Measurements from ENCODE around the gene SOX15. TPM values are rescaled to one million over a fixed set of nuclear protein-coding genes. Genes with fewer than 3 reads are reported as not detected.
A peak's percentile ranks its signal among the peaks of the same experiment; 100 is the strongest.

The SOX15 gene
- total RNA-seq, 6 donors from 2014 or later, result 0.63 to 1.5 (median 0.71) TPM; not detected in 3

DNA sequence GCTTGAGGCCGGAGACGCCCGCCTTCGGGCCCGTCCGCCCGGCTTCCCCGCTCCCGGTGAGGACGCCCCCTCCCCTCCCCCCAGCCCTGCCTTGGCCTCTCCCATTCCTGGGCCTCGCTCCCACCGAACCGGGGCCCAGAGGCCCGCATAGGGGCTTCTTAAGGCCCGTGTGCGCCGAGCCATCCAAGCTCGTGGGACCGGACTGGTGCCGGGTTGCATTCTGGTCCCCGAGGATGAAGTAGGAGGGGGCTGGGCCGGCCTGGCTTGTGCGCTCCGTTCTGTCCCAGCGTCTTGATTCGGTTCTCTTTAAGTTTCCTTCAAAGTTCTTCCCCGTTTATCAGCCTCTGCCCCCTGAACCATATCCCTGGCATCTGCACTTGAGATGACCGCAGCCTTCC lies 27.7 kb downstream of the SOX15 start:
- H3K4me3 ChIP-seq, result peak overlapping the region; percentile 67 to 95 (median 72)
- ATAC-seq (ENCODE audit: low FRiP score in 2 of 2) (no peak), DNase-seq (no peak)
- peaks cover 52 to 67% (median 61%) of the 10 kb centered on the region in 4 donors for H3K4me1 ChIP-seq
- no peak for TF ChIP-seq CTCF (IDR thresholded peaks at IDR 0.05)
- TF ChIP-seq POLR2AphosphoS5 (IDR thresholded peaks at IDR 0.05), result no peak
- no peak for TF ChIP-seq EP300 (IDR thresholded peaks at IDR 0.05)
- TF ChIP-seq POLR2A (IDR thresholded peaks at IDR 0.05), result no peak
- no peaks in the 10 kb centered on the region for H3K27me3 ChIP-seq
- WGBS, 2 donors, result 1 to 2% methylated on average over 15 to 28 of the region's 28 CpGs
- peaks cover 17 to 43% (median 39%) of the 10 kb centered on the region in 4 donors for H3K36me3 ChIP-seq
- peak overlapping the region; percentile 95 to 97 (median 96) for H3K27ac ChIP-seq
- no peaks in the 10 kb centered on the region for H3K9me3 ChIP-seq

DNA sequence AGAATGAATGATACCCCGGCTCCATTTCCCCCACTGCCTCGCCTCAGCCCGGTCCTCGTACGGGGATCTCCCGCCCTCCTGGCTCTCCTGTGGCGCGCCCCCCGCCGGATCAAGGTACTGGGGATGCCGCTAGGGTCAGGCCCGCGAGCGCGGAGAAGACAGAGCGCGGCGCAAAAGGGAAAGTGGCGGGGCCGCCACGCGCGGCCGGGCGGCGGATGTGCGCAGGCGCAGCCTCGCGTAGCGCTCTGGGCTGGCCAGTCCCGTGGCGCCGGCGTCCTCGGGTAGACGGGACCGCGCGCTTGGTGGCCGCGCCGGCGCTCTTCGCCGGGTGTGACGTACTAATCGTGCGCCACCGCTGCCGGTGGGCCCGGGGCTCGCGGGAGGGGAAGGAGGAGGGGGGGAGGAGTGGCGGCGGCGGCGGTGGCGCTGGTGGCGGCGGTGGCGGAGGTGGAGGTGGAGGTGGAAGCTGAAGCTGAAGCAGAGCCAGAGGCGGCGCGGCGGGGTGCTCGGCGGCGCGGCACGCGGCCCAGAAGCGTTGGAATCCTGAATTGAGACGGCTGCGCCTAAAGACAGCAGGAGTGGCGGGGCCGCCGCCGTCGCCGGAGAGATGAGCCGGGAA lies 28.2 kb downstream of the SOX15 start, which contains the start of gene SENP3:
Gene SENP3, plus strand, starts transcription at position 331 of the 619 bp plus-strand sequence. CDS start 1,158 bp downstream, outside the sequence.
- peak; percentile 79 to 91 for ATAC-seq (ENCODE audit: low FRiP score in 2 of 2)
- Histone ChIP-seq H3K4me1 (peaks cover 57 to 72% (median 66%) of the 10 kb centered on the region in 4 donors), H3K9me3 (no peaks in the 10 kb centered on the region), H3K4me3 (peak within 1 kb of the TSS; percentile 67 to 95 (median 72)), H3K27ac (peak within 1 kb of the TSS; percentile 95 to 97 (median 96)), H3K36me3 (peaks cover 17 to 38% (median 34%) of the 10 kb centered on the region in 4 donors), H3K27me3 (no peaks in the 10 kb centered on the region)
- TF ChIP-seq EP300 (IDR thresholded peaks at IDR 0.05), result no peak
- peak; percentile 50 to 85 for TF ChIP-seq POLR2AphosphoS5 (IDR thresholded peaks at IDR 0.05)
- peak in 1 of 4 donors; percentile 79 for TF ChIP-seq POLR2A (IDR thresholded peaks at IDR 0.05)
- peak in 2 of 6 experiments; percentile 7 to 48 for TF ChIP-seq CTCF (IDR thresholded peaks at IDR 0.05)
- peak; percentile 93 to 98 for DNase-seq
- WGBS, 2 donors, result 0 to 1% methylated on average over 6 to 58 of the region's 82 CpGs

DNA sequence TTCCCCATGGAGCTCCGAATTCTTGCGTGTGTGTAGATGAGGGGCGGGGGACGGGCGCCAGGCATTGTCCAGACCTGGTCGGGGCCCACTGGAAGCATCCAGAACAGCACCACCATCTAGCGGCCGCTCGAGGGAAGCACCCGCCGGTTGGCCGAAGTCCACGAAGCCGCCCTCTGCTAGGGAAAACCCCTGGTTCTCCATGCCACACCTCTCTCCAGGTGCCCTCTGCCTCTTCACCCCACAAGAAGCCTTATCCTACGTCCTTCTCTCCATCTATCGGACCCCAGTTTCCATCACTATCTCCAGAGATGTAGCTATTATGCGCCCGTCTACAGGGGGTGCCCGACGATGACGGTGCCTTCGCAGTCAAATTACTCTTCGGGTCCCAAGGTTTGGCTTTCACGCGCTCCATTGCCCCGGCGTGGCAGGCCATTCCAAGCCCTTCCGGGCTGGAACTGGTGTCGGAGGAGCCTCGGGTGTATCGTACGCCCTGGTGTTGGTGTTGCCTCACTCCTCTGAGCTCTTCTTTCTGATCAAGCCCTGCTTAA lies 28.8 kb downstream of the SOX15 start:
- Histone ChIP-seq H3K27ac (peak overlapping the region; percentile 95 to 97 (median 96)), H3K9me3 (no peaks in the 10 kb centered on the region), H3K27me3 (no peaks in the 10 kb centered on the region), H3K4me1 (peaks cover 61 to 75% (median 68%) of the 10 kb centered on the region in 4 donors), H3K4me3 (peak overlapping the region; percentile 67 to 95 (median 72)), H3K36me3 (peaks cover 17 to 32% (median 28%) of the 10 kb centered on the region in 4 donors)
- WGBS, 2 donors, result 1% methylated on average over 31 to 32 of the region's 32 CpGs
- ATAC-seq (ENCODE audit: low FRiP score in 2 of 2), result peak; percentile 89
- DNase-seq, result peak; percentile 95 to 96
- TF ChIP-seq CTCF (IDR thresholded peaks at IDR 0.05) (peak; percentile 88 to 95 (median 92)), POLR2AphosphoS5 (IDR thresholded peaks at IDR 0.05) (no peak)

DNA sequence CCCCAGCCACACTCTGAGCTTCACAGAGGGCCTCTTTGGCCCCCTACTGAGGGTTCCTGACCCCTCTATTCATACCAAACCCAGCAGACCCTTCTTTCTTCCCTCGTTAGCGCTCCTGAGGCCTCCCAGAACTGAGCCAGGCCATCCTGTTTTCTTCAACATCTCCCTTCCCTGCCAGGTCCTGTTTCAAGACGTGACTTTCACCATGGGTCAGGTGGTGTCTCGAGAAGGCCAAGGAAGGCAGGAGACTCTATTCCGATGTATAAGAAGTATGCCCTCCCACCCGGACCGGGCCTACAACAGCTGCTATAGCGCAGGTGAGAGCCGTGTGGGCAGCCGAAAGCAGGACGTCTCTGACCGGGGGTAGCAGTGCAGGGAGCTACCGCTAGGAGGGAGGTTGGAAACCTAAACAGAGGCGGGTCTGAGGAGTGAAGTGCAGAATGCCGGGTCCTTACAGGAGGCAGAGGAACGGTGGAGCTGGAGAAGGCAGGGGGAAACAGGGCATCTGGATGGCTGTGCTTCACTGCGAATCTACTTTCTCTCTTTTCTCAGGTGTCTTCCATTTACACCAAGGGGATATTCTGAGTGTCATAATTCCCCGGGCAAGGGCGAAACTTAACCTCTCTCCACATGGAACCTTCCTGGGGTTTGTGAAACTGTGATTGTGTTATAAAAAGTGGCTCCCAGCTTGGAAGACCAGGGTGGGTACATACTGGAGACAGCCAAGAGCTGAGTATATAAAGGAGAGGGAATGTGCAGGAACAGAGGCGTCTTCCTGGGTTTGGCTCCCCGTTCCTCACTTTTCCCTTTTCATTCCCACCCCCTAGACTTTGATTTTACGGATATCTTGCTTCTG lies 29.5 kb downstream of the SOX15 start:
- peak in 1 of 2 donors; percentile 67 for DNase-seq
- 25 to 43% methylated on average over 22 of the region's 22 CpGs for WGBS, 2 donors
- H3K4me1 ChIP-seq, result peaks cover 61 to 75% (median 68%) of the 10 kb centered on the region in 4 donors
- peak overlapping the region; percentile 95 to 97 (median 96) for H3K27ac ChIP-seq
- peaks cover 11 to 25% (median 21%) of the 10 kb centered on the region in 4 donors for H3K36me3 ChIP-seq
- peak; percentile 60 to 67 for ATAC-seq (ENCODE audit: low FRiP score in 2 of 2)
- peak; percentile 11 to 83 (median 63) for TF ChIP-seq CTCF (IDR thresholded peaks at IDR 0.05)
- TF ChIP-seq EP300 (IDR thresholded peaks at IDR 0.05), result no peak
- no peaks in the 10 kb centered on the region for H3K9me3 ChIP-seq
- peak overlapping the region; percentile 6 to 95 (median 72) for H3K4me3 ChIP-seq
- H3K27me3 ChIP-seq, result no peaks in the 10 kb centered on the region

Data from upper lobe of left lung (tissue), 6 donors.